GM21825 (cell line): ENCODE results near the gene CCDC18.
"Not testable (repeated sequence)": the region's sequence is repeated elsewhere in the genome, so short reads cannot be mapped to it uniquely, and the experiment has no call there.

ENCODE experiments used
- ATAC-seq: cut with Tn5 transposase; IDR thresholded peaks from one replicate; pipeline ENCODE4 v1.9.1; 2021; ENCODE audit warnings: mild to moderate bottlenecking, moderate library complexity; ENCODE audit not compliant: unreplicated experiment

Gene CCDC18, protein sequence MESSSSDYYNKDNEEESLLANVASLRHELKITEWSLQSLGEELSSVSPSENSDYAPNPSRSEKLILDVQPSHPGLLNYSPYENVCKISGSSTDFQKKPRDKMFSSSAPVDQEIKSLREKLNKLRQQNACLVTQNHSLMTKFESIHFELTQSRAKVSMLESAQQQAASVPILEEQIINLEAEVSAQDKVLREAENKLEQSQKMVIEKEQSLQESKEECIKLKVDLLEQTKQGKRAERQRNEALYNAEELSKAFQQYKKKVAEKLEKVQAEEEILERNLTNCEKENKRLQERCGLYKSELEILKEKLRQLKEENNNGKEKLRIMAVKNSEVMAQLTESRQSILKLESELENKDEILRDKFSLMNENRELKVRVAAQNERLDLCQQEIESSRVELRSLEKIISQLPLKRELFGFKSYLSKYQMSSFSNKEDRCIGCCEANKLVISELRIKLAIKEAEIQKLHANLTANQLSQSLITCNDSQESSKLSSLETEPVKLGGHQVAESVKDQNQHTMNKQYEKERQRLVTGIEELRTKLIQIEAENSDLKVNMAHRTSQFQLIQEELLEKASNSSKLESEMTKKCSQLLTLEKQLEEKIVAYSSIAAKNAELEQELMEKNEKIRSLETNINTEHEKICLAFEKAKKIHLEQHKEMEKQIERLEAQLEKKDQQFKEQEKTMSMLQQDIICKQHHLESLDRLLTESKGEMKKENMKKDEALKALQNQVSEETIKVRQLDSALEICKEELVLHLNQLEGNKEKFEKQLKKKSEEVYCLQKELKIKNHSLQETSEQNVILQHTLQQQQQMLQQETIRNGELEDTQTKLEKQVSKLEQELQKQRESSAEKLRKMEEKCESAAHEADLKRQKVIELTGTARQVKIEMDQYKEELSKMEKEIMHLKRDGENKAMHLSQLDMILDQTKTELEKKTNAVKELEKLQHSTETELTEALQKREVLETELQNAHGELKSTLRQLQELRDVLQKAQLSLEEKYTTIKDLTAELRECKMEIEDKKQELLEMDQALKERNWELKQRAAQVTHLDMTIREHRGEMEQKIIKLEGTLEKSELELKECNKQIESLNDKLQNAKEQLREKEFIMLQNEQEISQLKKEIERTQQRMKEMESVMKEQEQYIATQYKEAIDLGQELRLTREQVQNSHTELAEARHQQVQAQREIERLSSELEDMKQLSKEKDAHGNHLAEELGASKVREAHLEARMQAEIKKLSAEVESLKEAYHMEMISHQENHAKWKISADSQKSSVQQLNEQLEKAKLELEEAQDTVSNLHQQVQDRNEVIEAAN (N-terminal part only)

DNA sequence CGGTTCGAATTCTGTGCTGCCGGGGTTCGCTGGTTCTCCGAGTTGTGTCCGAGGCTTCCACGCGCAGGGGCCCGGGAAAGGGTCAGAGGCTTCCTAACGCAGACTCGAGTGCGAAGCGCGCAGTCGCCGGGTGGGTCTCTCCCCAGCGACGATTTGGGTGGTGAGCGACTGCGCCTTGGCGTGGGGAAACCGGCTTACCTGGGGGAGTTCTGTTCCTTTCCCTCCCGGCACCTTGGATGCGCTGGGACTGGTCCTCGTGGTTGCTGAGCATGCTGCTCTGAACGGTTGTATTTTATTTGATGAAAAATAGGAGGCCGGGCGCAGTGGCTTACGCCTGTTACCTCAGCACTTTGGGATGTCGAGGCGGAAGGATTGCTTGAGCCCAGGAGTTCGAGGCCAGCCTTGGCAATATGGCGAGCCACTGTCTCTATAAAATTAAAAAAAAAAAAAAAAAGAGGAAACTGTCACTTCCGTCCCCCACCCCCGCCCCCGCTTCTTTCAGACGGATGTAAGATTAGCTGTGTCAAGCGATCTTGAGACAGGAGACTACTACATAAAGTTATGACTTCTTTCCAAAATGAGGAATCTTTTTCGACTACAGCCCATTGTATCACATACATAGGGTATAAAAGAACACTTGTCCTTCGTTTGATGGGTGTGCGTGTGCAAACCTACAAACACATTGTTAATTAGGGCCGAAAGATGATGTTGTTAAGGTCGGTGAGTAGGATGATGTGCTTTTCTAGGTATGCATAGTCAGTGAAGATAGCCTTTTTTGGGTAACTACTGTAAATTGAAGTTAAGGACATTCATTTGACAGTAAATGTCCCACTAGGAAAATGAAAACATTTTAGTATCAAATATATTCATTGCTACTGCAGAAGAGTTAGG, at the start of gene CCDC18:
Gene CCDC18, plus strand, starts transcription at position 2 of the 891 bp plus-strand sequence. CDS start 2,638 bp downstream, outside the sequence.
- ATAC-seq: no peak

DNA sequence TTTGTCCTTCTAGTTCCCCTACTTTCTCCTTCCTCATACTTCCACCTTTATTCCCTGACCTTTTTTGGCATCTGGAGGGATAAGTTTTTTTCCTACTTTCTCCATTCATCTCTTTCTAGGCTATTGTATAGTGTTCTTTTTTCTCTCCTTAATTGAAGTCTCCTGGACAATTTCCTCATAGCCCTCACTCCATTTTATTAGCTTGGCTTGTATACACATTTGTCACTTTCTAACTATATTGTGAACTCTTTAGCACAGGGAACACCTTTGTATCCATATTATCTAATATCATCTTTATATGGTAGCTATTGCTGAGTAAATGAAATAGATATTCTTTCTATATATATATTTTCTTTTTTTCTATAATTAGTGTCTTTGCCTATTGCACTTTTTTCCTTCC, 47.9 kb upstream of the CCDC18 start:
- ATAC-seq: no peak

DNA sequence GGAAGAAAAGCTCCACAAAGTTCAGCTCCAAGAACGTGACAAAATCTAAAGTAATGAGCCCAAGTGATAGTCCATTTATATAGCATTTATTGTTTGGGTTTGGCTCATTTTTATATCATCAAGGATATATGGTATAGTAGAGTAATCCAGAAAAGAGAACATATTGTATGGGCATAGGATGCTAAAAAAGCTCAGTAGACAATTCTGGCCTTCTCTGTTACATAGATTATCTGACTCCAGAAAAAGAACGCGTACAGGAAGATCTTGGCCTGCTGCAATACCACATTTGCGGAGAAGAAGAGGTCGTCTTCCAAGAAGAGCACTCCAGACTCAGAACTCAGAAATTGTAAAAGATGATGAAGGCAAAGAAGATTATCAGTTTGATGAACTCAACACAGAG, 44.1 kb upstream of the CCDC18 start:
- ATAC-seq: no peak

DNA sequence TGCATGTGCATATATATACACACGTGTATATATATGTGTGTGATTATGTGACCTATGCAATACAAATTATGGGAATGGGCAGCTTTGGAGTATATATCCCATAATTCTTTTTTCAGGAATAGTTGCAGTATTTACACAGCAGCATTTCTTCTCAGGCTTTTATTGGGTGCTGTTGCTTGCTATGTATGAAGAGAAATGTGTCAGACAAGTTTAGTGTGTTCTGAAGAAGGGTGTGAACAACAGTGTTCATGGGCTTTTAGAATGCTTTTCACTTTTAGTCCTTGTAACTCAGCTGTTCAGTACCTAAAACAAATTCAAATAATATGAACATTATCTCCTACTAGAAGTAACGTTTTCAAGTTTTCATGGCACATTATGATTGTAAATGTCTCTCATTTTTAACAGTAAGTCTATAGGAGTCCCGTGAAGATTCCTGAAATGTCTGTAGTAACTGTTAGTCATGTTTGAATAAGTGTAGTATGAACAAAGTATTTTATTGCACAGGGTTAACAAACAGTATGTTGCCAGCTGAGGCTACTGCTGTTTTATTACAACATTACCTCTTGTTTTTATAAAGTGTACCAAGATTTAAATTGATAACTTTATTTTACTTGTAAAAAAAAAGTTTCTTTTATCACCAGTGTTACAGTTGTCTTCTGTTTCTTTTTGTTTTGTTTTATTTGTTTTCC, 42.8 kb upstream of the CCDC18 start:
- ATAC-seq: no peak

DNA sequence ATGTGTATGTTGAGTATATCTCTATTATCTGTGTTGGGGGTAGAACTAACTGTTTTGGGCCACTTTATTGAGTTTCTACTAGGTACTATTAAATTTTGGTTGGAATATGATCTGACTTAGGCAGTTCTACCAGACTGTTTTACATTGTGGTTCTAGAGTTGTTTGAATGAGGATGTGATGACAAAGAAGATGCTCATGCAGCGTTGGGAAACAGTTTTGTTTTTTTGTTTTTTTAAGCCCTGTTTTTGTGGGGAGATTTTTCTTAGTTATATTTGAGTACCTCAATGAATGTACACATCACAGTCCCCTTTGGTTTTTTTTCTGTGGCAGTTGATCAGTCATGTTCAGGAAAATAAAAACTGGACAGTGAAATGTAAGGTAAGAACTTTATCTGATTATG, 40.4 kb upstream of the CCDC18 start:
- ATAC-seq: no peak

DNA sequence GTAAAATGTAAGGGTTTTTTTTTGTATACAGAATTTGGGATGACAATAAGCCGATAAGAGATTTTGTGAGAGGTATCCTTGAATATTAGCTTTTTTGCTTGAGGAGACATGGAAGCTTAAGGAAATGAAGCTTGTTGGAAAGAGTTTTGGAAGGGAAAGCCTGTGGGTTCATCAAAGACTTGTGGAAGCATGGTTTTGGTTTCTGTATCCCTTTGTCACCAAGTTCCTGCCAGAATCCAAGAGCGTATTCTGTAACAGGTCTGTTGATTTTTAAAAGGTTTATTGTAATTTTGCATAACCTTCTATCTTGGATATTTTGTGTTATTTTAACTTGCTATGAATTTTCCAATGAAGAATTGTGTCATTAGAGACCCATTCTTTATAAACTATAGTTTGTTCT, 38.4 kb upstream of the CCDC18 start:
- no peak for ATAC-seq

DNA sequence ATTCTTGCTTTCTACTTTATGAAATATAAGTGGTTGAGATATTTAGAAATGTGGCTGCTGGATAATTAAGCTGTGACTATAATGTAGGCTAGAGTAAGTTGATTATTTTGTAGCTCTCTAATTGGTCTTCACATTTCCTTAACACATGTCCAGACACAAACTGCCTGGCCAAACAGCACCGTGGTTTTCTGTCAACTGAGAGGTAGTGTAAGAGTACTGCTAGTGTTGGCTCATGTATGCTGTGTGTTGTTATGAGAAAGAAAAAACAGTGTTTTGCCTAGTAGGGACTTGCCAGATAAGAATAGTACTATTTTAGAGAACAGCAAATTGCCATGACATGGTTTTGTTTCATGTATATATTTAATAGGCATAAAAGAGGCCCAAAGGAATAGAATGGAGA, 37.4 kb upstream of the CCDC18 start:
- ATAC-seq: no peak

DNA sequence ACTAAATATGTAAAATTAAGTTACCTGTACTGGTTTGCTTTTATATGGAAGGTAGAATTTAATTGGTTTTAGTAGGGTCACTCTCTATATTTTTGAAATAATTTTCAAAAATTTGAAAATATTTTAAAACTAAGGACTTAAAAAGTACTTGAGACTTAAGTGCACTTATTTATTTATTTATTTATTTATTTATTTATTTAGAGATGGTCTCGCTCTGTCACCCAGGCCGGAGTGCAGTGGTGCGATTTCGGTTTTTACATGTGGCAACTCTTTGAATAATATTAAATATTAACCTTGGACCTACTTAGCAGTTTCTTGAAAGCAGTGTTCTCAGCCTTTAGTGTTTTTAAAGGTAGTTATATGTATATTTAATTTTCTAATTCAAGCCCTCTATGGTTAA, 36.8 kb upstream of the CCDC18 start:
- no peak for ATAC-seq

DNA sequence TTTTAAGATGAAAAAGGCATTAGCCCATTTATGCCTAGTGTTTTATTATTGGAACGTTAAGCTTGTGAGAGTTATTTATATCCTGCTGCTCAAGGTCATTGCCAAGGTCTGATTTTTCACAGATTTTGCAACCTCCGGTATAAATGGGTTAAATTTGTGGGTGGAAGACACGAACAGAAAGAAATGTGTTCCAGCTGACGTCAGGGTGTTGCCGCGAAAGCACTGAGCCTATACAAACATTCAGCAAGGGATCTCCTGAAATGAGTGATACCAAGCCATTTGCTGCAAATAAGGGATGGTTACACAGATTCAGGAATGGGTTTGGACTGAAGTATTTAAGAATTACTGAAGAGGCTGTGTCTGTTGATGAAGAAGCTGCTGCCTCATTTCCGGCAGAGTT, 32.5 kb upstream of the CCDC18 start:
- no peak for ATAC-seq

DNA sequence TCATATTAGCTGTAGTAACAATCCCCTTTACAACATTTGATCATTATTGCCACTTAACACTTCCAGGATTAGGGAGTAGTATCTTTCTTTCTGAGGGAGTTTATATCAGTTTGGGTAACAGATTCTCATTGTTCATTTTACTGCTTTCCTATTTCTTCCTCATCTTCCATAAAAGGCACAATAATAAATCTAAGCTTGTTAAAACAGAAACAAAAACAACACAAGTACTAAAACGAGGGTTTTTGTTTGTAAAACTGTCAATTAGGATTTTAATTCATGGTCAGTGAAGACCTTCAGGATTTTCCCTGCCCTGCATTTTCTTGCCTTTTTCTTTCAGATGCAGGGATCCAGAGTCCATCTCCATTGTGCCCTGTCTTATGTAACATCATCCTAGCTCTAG, 29.8 kb upstream of the CCDC18 start:
- no peak for ATAC-seq

DNA sequence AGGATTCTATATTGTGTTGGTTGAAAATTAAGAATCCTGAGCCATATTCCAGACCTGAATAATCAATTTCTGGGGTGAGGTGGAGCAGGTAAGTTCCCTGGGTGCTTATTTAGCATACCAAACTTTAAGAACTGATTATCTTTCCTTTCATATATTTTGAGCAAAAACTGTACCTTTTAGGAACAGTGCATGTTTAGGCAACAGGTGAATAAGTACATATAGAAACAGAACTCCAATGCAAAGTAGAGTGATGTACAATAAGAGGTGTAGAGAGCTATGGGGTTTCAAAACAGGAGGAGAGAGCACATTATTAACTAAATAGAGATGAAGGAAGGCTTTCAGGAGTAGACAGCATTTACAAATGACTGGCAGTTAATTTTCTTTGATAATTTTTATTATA, 29.1 kb upstream of the CCDC18 start:
- no peak for ATAC-seq

DNA sequence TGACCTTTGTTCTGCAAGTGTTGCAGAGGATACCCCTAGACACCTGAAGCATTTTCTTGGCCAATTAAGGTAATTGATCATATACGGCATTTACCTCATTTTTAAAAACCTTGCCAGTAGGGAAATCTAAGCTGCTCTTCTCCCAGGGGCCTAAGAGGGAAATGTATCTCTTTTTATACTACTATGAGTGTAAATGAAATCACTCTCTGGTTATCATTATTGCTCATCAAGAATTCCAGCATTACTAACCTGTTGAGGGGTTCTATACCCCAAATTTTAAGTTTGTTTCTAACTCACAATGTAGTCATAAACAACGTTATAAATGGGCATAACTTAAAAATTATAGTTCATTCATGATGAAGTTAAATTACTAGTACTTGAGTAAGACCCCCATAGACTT, 27.7 kb upstream of the CCDC18 start:
- ATAC-seq: no peak

DNA sequence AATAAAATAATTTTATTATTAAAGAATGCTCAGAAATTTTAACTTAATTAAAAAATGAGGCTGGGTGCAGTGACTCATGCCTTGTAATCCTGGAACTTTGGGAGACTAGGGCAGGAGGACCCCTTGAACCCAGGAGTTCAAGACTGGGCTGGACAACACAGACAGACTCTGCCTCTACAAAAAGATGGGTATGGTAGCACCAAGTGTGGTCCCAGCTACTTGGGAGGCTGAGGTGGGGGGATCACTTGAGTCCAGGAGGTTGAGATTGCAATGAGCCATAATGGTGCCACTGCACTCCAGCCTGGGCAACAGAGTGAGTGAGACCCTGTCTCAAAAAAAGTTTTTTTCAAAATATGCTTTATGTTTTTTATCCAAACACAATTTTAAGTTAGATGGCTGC, 25.6 kb upstream of the CCDC18 start:
- no peak for ATAC-seq

DNA sequence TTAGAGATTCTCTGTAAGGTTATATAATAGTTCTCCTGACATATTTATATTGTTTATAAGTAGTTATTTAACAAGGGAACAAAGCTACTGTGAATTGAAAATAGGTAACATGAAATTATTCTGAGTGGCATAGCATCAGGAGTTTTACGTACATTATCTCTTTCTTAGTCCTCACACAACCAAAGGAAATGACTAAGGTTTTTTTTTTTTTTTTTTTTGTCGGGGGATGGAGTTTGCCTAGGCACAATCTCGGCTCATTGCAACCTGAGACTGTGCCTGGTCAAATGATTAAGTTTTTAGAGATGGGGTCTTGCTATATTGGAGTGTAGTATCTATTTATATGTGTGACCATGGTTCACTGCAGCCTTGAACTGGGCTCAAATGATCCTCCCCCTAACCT, 25.2 kb upstream of the CCDC18 start:
- no peak for ATAC-seq

DNA sequence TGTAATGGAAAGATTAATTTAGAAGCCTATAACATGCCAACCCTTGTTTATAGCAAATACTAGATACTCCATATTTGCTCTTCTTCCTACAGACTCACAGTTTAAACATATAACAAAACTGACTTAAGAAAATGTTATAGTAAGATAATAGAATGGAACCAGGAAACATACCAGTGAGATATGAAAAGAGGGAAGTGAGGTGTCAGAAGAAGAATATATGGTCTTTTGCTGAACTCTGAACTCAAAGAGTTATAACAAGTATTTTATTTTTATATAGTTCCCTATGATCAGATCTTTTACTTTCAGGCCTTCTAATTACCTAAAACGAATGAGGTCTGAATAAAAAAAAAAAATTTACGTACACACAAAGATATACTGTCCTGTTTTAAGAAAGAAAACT, 21.2 kb upstream of the CCDC18 start:
- ATAC-seq: no peak

DNA sequence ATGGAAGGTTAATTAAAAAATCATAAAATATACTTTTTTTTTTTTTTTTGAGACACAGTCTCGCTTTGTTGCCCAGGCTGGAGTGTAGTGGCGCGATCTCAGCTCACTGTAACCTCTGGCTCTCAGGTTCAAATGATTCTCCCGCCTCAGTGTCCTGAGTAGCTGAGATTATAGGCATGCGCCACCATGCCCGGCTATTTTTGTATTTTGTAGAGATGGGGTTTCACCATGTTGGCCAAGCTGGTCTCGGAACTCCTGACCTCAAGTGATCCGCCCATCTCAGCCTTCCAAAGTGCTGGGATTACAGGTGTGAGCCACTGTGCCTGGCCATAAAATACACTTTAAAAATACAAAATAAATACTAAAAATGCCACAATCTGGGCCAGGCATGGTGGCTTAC, 17.2 kb upstream of the CCDC18 start:
- ATAC-seq: not testable (repeated sequence)

DNA sequence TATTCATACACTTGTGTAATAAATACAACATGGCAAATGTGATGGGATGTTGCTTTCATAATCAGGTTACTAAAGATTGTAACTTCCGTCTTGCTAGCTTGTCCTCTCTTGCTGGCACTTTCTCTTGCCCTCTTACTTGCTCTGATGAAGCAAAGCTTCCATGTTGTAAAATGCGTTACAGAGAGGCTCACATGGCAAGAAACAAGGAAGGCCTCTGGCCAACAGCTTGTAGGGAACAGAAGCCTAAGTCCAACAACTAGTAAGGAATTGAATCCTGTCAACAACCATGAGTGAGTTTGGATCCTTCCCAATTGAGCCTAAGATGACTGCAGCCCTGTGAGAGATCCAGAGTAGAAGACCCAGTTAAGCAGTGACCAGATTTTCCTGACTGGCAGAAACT, 15.7 kb upstream of the CCDC18 start:
- ATAC-seq: no peak

DNA sequence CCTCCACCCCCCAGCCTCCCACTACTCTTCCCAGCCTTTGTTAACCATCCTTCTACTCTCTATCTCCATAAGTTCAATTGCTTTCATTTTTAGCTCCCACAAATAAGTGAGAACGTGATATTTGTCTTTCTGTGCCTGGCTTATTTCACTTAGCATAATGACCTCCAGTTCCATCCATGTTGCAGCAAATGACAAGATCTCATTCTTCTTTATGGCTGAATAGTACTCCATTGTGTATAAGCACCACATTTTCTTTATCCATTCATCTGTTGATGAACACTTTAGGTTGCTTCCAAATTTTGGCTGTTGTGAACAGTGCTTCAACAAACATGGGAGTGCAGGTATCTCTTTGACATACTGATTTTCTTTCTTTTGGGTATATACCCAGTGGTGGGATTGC, 14.6 kb upstream of the CCDC18 start:
- not testable (repeated sequence) for ATAC-seq

DNA sequence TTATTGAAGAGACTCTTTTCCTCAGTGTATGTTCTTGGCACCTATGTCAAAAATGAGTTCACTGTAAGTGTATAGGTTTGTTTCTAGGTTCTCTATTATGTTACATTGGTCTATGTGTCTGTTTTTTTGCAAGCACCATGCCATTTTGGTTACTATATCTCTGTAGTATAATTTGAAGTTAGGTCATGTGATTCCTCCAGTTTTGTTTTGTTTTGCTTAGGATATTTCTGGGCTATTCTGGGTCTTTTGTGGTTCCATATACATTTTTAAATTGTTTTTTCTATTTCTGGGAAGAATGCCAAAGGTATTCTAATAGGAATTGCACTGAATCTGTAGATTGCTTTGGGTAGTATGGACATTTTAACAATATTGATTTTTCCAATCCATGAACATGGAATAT, 13.5 kb upstream of the CCDC18 start:
- ATAC-seq: no peak
